Measurements from ENCODE around the gene RNU6-9.

- TF ChIP-seq ZNF121 (CRISPR knock-in tag; IDR thresholded peaks at IDR 0.05), result no peak
- no peak for TF ChIP-seq MAX (CRISPR knock-in tag; IDR thresholded peaks at IDR 0.05)
- no peak for TF ChIP-seq ETV6 (CRISPR knock-in tag; IDR thresholded peaks at IDR 0.05)
- TF ChIP-seq, protein P1, sequence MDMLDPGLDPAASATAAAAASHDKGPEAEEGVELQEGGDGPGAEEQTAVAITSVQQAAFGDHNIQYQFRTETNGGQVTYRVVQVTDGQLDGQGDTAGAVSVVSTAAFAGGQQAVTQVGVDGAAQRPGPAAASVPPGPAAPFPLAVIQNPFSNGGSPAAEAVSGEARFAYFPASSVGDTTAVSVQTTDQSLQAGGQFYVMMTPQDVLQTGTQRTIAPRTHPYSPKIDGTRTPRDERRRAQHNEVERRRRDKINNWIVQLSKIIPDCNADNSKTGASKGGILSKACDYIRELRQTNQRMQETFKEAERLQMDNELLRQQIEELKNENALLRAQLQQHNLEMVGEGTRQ (CRISPR knock-in tag; IDR thresholded peaks at IDR 0.05), result no peak
- no peak for TF ChIP-seq CTCF (IDR thresholded peaks at IDR 0.05)
- no peak for TF ChIP-seq CREB1 (CRISPR knock-in tag; IDR thresholded peaks at IDR 0.05)
- TF ChIP-seq STAT6 (CRISPR knock-in tag; conservative IDR thresholded peaks at IDR 0.05; ENCODE audit: low read depth), result no peak
- no peak for TF ChIP-seq ESRRA (CRISPR knock-in tag; IDR thresholded peaks at IDR 0.05; ENCODE audit: borderline replicate concordance)
Observed at GRCh38 chr19:870963-871401, 22.3 kb upstream of the RNU6-9 start.

Data from WTC11 (cell line).